CD14-positive monocyte (primary cell): ENCODE data around the gene FARP1. TPM values are rescaled to one million over a fixed set of nuclear protein-coding genes. Genes with fewer than 3 reads are reported as not detected.

Experiments
- DNase-seq, 3 donors: peaks; one replicate each; pipeline ENCODE4 v3.0.0-alpha.2; 2011 to 2022
- H2AFZ ChIP-seq: 2 replicates; pipeline ENCODE4 v1.6.0; 2012; ENCODE audit warnings: mild to moderate bottlenecking, low read depth, low read length, inconsistent platforms; ENCODE audit not compliant: insufficient read depth, poor library complexity, severe bottlenecking
- H3K27ac ChIP-seq, 2 donors: 1 replicate in 1 of 2; 2 replicates in 1 of 2; pipeline ENCODE4 v1.5.1; 2012 to 2013; ENCODE audit warnings: low read length in 2 of 2, control low read depth in 1 of 2, inconsistent platforms in 1 of 2, low read depth in 1 of 2, mild to moderate bottlenecking in 1 of 2
- H3K27me3 ChIP-seq, 2 donors: one replicate each; pipeline versions ENCODE4 v1.6.0 to v1.6.1; 2011 to 2013; ENCODE audit warnings: low read length in 2 of 2; ENCODE audit not compliant: control insufficient read depth in 2 of 2, insufficient read depth in 2 of 2
- H3K36me3 ChIP-seq, 2 donors: replicated peaks in 1 of 2; 1 replicate in 1 of 2; 2 replicates in 1 of 2; pipeline versions ENCODE4 v1.5.1 to v1.6.1; 2012 to 2013; ENCODE audit warnings: low read length in 2 of 2, control low read depth in 1 of 2, inconsistent platforms in 1 of 2, mild to moderate bottlenecking in 1 of 2; ENCODE audit not compliant: insufficient read depth in 2 of 2, control insufficient read depth in 1 of 2
- H3K4me1 ChIP-seq, 2 donors: 1 replicate in 1 of 2; 2 replicates in 1 of 2; pipeline versions ENCODE4 v1.5.1 to v1.6.1; 2012 to 2013; ENCODE audit warnings: low read length in 2 of 2, control low read depth in 1 of 2, inconsistent platforms in 1 of 2, mild to moderate bottlenecking in 1 of 2, moderate library complexity in 1 of 2; ENCODE audit not compliant: insufficient read depth in 2 of 2, control insufficient read depth in 1 of 2
- H3K4me2 ChIP-seq: replicated peaks from 2 replicates; pipeline ENCODE3; 2012; ENCODE audit warnings: low read length, moderate library complexity, mild to moderate bottlenecking; ENCODE audit not compliant: poor library complexity, severe bottlenecking; ENCODE audit errors: extremely low read depth
- H3K4me3 ChIP-seq, 3 experiments: fragments of 200-600 bp in 1 of 3; sonication (generic) in 1 of 3; replicated peaks in 1 of 3; 1 replicate in 2 of 3; 2 replicates in 1 of 3; pipeline ENCODE4 v1.5.1; 2011 to 2013; ENCODE audit warnings: low read length in 3 of 3, mild to moderate bottlenecking in 3 of 3, control low read depth in 2 of 3, low read depth in 2 of 3, inconsistent platforms in 1 of 3, moderate library complexity in 1 of 3
- H3K79me2 ChIP-seq: 2 replicates; pipeline ENCODE4 v1.6.0; 2012; ENCODE audit warnings: mild to moderate bottlenecking, control low read depth, inconsistent platforms, low read length, moderate library complexity; ENCODE audit not compliant: insufficient read depth
- H3K9ac ChIP-seq: 2 replicates; pipeline ENCODE4 v1.6.0; 2017; ENCODE audit warnings: low read length, mild to moderate bottlenecking; ENCODE audit not compliant: insufficient read depth, poor library complexity, severe bottlenecking
- H3K9me3 ChIP-seq, 2 donors: replicated peaks in 1 of 2; 1 replicate in 1 of 2; 2 replicates in 1 of 2; pipeline versions ENCODE4 v1.5.1 to v1.6.1; 2012 to 2013; ENCODE audit warnings: low read length in 2 of 2, control low read depth in 1 of 2; ENCODE audit not compliant: control insufficient read depth in 1 of 2, insufficient read depth in 1 of 2
- H4K20me1 ChIP-seq: 2 replicates; pipeline ENCODE4 v1.6.0; 2012; ENCODE audit warnings: mild to moderate bottlenecking, low read length, control low read depth, moderate library complexity; ENCODE audit not compliant: insufficient read depth
- H3K27ac Mint-ChIP-seq, 7 donors: one replicate each; pipeline ENCODE4 v1.8.0; 2020; ENCODE audit warnings: mild to moderate bottlenecking in 7 of 7, mixed read lengths in 7 of 7, moderate library complexity in 6 of 7, inconsistent platforms in 2 of 7
- H3K27me3 Mint-ChIP-seq, 3 donors: one replicate each; pipeline ENCODE4 v1.8.0; 2021 to 2022; ENCODE audit warnings: low read depth in 3 of 3, mild to moderate bottlenecking in 3 of 3, mixed read lengths in 3 of 3, moderate library complexity in 3 of 3, inconsistent platforms in 1 of 3
- H3K36me3 Mint-ChIP-seq, 2 donors: one replicate each; pipeline ENCODE4 v1.8.0; 2020; ENCODE audit warnings: mixed read lengths in 2 of 2, inconsistent platforms in 1 of 2, mild to moderate bottlenecking in 1 of 2
- H3K4me1 Mint-ChIP-seq: one replicate; pipeline ENCODE4 v1.8.0; 2020; ENCODE audit warnings: mild to moderate bottlenecking, mixed read lengths
- H3K4me3 Mint-ChIP-seq, 2 donors: one replicate each; pipeline ENCODE4 v1.8.0; 2020; ENCODE audit warnings: mild to moderate bottlenecking in 2 of 2, mixed read lengths in 2 of 2, moderate library complexity in 1 of 2
- H3K9me3 Mint-ChIP-seq, 7 donors: one replicate each; pipeline ENCODE4 v1.8.0; 2020 to 2022; ENCODE audit warnings: mixed read lengths in 7 of 7, mild to moderate bottlenecking in 6 of 7, moderate library complexity in 6 of 7, inconsistent platforms in 2 of 7
- CTCF ChIP-seq: fragments of 200-600 bp; IDR thresholded peaks from one replicate; pipeline ENCODE4 v1.8.0; 2022; ENCODE audit warnings: antibody characterized with exemption, mild to moderate bottlenecking
- WGBS: methylation state at CpG from one replicate; pipeline ENCODE4 v1.1.5; 2013; ENCODE audit warnings: missing lambda C conversion rate; ENCODE audit not compliant: insufficient coverage; 5-methylcytosine and 5-hydroxymethylcytosine counted together
- intact Hi-C, 2 donors: fragments of 100-400 bp; cut with micrococcal nuclease; formaldehyde crosslinking; loops; one replicate each; pipeline versions ENCODE4 v1.15.0 to v1.15.1; 2023
- polyA plus RNA-seq, 3 donors: library from polyadenylated mRNA; depleted of rRNA in 1 of 3; unstranded in 2 of 3; stranded (reverse) in 1 of 3; fragments of 300-500 nt in 2 of 3; fragments of >200 nt in 1 of 3; fragmentation: Illumina TruSeq in 2 of 3; gene quantifications; 1 replicate in 2 of 3; 2 replicates in 1 of 3; pipeline ENCODE4 v1.2.3, GENCODE V29; 2012 to 2021

Gene FARP1
- polyA plus RNA-seq, 3 donors, result 0.01 to 0.16 (median 0.12) TPM

- H3K4me3 Mint-ChIP-seq, result no peak overlapping the region
- Histone ChIP-seq H3K4me1 (no peaks in the 10 kb centered on the region), H3K4me2 (no peak overlapping the region), H3K9ac (no peak overlapping the region), H3K79me2 (no peaks in the 10 kb centered on the region), H3K36me3 (no peaks in the 10 kb centered on the region), H3K9me3 (peaks cover 0 to 3% of the 10 kb centered on the region in 2 donors), H3K4me3 (no peak overlapping the region), H4K20me1 (no peaks in the 10 kb centered on the region), H3K27me3 (no peaks in the 10 kb centered on the region), H2AFZ (no peak overlapping the region), H3K27ac (no peak overlapping the region)
- no peak overlapping the region for H3K27ac Mint-ChIP-seq
- TF ChIP-seq CTCF, result no peak
- H3K27me3 Mint-ChIP-seq, result no peaks in the 10 kb centered on the region
- H3K4me1 Mint-ChIP-seq, result no peaks in the 10 kb centered on the region
- H3K9me3 Mint-ChIP-seq, result peaks cover 0 to 11% (median 7%) of the 10 kb centered on the region in 7 donors
- intact Hi-C loops, result no loop called here
- DNase-seq, result no peak
- H3K36me3 Mint-ChIP-seq, result no peaks in the 10 kb centered on the region
These were observed 80.8 kb downstream of the FARP1 start for GRCh38 chr13:98223741-98224140.

GRCh38 chr13:98224557-98224956 is 81.7 kb downstream of the FARP1 start:
- H3K9me3 ChIP-seq, result peaks cover 0 to 3% of the 10 kb centered on the region in 2 donors
- no peak overlapping the region for H3K27ac ChIP-seq
- H3K27me3 Mint-ChIP-seq, result no peaks in the 10 kb centered on the region
- no peaks in the 10 kb centered on the region for H3K27me3 ChIP-seq
- H3K9me3 Mint-ChIP-seq, result peaks cover 0 to 11% (median 7%) of the 10 kb centered on the region in 7 donors
- H3K9ac ChIP-seq, result no peak overlapping the region
- no peak overlapping the region for H2AFZ ChIP-seq
- no peak overlapping the region for H3K27ac Mint-ChIP-seq
- H3K4me1 Mint-ChIP-seq, result no peaks in the 10 kb centered on the region
- H3K4me3 Mint-ChIP-seq, result no peak overlapping the region
- H3K4me2 ChIP-seq, result no peak overlapping the region
- no peaks in the 10 kb centered on the region for H3K36me3 ChIP-seq
- TF ChIP-seq CTCF, result no peak
- intact Hi-C loops, result no loop called here
- DNase-seq, result no peak
- no peaks in the 10 kb centered on the region for H3K36me3 Mint-ChIP-seq
- WGBS, result 97% methylated on average over 4 of the region's 5 CpGs
- H3K4me3 ChIP-seq, result no peak overlapping the region
- H4K20me1 ChIP-seq, result no peaks in the 10 kb centered on the region
- H3K79me2 ChIP-seq, result no peaks in the 10 kb centered on the region
- H3K4me1 ChIP-seq, result no peaks in the 10 kb centered on the region
